Renal pelvis (tissue), 4 donors: Measurements from ENCODE around the gene CALCR. TPM values are rescaled to one million over a fixed set of nuclear protein-coding genes. Genes with fewer than 3 reads are reported as not detected.

Source experiments
- DNase-seq: peaks from one replicate; pipeline ENCODE4 v3.0.0-alpha.2; 2013
- polyA plus RNA-seq, 3 donors: library from polyadenylated mRNA; unstranded; fragments of 120-200 nt; gene quantifications; one replicate each; pipeline ENCODE4 v1.2.1, GENCODE V29; 2013; ENCODE audit not compliant: insufficient read length in 3 of 3

The CALCR gene
- polyA plus RNA-seq, 3 donors, result 0.78 to 0.92 (median 0.88) TPM

DNA sequence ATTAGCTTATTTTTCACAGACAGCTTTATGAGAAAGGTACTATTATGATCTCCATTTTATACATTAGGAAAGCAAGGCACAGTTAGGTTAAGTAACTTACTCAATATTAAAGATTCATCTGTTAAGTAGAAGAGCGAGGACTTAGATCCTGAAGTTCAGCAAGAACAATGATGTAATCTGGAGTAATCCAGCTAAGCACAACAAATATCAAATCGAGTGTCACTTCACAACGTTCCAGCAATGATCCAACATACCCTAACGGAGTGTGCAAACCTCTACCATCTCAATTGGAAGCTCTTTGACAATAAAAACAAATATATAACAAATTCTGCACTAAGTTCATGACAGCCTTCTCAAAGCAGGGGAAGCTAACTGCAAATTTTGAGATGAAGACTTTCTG, 121.3 kb downstream of the CALCR start:
- no peak for DNase-seq

DNA sequence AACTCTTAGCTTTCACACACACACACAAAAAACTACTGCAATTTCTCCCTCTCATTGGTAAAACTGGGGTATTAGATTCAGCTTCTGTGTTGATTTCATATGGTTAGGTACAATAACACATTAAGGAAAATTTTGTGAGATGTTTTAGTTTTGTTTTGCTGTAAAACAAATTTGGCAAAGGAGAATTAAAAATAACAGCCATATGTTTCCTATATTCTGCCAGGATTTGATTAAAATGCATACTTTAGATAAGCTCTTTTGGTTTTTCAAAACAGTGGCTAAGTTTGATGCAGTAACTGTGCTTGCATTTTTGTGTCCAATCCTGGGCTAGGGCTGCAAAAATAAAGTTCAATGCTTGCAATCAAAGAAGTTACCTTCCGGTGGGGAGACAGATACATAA, 126.3 kb downstream of the CALCR start:
- DNase-seq, result no peak

DNA sequence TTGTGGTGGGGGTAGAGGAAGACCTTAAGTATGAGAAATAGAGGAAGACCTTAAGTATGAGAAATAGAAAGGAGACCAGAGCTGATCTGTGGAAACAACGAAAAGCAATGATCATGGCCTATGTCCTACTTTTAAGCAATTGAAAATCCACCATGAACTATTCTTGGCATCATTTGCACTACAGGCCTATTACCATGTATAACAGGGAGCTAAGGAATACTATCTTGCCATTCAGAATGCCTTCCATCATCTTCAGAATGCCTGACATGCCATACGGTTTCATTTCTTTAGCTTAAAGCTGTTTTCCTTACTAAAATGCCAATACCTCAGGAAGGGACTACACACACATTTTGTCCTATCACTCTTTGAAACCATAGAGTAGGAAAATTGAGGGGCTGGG, 127.0 kb downstream of the CALCR start:
- DNase-seq, result no peak

DNA sequence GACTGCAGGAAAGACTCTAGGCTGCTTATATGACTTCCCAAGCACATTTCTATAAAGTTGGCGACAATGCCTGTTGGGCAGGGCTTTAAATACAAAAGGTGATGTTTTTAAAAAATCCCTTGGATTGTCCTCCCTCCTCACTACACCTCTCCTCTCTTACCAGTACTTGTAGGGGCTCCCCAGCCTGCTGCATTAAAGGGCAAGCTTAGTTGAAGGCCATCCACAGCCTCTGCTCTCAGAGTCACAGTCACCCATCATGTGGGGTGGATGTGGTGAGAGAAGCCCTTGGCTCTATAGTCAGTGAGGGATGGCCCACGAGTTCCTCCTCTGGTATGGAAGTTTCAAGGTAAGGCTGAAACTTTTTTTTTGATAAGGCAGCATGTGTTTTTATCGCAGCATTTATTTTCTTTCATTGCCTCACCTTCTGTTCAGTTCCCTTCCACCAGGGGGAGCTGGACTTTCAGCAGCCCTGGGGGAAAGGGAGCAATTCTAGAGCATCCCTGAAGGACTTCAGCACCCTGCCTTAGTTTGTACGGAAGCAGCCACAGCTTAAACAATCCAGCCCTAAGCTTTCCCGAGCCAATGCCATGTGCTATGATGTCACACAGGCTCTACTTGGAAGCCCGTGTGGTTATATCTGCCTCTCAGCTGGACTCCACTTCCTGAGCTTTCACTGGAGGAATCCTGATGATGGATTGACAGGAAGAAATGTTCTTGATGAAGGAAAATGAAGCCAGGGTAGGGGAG, 131.9 kb downstream of the CALCR start:
- DNase-seq, result no peak

DNA sequence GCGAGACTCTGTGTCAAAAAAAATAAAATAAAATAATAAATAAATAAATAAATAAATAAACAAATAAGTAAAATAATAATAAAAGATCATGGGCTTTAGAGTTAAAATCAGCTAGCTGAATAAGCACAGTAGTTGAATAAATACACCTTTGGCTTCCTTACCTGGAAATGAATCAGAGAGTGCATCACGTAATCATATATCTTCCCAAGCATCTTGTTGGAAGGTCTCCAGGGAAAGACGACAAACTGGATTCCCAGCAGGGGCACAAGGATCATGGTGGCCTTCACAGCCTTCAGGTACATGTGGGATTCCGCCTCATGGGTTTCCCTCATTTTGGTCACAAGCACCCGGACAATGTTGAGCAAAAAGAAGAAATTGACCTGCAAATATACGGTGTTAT, 138.7 kb downstream of the CALCR start:
- DNase-seq, result no peak

DNA sequence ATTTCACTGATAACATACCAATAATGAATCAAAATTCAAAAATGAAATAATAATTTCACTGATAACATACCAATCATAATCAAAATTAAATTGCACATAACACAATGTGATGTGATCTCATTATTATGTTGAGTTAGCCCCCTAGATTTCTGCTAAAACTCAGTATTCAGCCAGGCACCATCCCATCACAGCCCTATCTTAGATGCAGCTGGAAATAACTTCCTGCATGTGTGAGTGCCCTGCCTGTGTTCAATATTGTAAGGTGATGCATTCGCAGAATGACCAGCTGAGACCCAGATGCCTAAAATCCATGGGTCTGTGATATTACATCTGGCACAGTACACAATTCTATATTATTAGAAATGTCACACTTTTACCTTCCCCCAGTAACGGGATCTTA, 142.4 kb downstream of the CALCR start:
- no peak for DNase-seq

DNA sequence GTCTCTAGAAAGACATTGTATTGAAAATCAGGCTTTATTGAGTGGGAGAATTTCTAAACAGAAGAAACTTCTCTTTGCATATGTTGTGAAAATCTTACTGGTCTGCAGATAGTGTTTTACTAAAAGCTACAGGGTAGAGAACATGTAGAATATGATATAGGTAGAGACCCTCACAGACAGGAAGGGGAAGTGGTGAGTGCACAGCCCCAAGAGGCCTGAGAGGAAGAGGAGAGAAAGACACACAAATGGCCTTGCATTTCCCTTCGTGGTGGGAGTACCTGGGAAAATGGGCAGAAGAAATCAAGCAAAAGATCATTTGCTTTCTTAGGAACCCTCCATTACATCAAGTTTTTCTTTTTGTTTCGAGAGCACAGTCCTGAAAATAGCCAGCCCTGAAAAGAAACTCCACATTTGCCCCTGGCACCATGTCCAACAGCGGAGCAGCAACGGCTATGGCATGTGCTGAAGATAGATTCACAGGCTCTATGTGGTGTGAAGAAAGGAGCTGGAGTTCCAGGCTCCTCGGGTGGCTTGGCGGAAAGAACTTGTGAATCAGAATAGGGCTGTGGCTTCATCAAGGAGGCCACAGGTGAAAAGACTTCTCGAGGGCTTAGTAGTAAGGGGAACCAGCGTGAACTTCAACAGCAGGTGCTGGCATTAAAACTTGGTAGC, 143.5 kb downstream of the CALCR start:
- DNase-seq, result no peak

DNA sequence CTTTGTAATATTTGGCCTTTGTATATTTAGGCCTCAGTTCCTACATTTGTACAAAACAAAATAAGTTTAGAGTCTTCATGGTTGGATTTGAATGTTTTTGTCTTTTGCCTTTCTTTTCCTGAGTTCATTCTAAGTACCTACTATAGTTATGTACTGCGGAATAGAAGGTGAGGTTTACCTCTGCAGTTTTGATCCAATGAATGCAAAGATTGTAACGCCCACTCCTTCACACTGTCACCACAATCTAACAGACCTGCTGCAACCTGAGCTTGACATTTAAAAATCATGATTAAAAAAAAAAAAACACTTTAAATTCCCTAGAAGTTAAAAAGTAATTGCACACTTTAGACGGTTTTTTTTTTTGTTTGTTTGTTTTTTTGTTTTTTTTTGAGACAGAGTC, 145.0 kb downstream of the CALCR start:
- DNase-seq, result no peak

DNA sequence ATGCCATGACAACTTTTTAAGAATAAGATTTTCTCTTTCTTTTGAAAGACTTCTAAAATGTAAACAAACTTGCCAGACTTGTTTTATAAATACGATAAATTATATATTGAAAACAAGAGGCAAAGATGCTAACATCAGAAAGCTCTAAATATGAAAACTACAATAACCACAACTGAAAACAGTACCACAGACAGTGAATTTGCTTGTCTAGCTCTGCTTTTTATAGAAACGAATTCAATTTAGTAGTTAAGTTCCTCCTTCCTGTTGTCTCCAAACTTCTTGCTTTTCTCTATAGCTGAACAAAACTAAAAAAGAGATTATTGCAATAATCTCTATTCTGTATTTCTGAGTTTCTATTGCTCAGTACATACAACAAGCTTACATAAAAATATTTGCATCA, 147.4 kb downstream of the CALCR start:
- DNase-seq, result no peak

DNA sequence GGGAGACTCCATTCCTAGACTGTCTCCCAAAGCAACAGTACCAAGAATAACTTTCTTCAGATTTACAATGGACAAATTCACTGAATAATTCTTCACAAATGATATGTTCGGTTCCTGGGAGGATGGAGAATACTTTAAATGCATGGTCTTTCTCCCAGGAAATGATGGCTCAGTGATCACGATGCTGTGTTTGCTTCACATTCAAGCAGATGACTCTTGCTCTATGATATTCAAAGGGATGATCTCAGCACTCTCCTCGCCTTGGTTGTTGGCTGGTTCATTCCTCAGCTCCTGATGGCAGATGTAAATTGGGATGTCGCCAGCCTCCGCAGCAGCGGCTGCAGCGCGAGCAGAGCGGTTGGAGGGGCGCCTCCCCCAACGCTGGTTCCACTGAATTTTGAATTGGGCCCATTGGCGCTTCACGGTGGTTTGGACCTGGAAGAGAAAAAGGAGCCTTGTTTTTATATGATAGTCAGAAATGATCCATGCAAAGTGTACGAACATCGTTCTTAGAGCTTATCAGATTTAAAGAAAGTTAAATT, 148.3 kb downstream of the CALCR start:
- no peak for DNase-seq

DNA sequence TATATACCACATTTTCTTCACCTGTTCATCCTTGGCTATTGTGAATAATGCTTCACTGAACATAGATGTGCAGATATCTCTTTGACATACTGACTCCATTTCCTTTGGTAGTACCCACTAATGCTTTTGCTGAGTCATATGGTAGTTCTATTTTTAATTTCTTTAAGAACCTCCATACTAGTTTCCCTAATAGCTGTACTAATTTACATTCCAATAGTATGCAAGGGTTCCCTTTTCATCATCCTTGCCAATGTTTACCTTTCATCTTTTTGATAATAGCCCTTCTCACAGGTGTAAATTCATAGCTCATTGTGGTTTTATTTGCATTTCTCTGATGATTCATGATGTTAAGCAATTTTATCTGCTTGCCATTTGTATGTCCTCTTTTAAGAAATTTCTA, 159.9 kb downstream of the CALCR start:
- DNase-seq, result no peak

DNA sequence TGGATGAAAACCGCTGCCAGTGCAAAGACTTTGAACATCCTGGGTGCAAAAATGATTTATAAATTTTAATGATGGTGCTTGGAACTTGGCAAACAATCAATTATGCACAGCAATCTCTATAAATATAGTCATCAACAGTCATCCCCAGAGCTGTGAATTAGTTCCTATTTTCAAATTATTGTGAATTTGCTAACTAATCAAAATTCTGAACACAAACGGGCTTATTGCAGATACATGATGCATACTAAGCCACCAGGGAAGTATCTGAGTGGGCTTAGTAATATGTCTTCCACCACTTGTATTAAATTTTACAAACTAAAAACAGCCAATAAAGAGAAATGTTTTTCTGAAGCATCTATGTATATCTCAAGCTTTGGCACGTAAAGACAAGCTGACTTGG, 165.2 kb downstream of the CALCR start:
- no peak for DNase-seq

DNA sequence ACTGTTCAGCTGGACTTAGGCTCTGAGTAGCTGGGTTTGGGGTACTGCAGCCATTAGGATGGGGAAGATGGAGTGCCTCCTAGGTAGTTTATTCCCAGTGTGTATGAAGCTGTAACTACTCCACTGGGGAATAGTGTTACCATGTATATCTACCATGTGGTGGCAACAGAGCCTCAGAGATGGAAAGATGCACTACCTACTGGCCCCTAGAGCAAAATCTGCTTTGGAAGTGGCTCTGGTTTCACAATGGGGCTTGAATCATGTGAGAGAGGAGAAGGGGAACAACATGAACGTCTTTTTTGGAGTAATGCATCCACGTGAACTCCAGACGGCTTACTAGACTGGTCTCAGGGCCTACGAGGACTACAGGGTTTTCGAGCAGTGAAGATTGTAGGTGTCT, 167.3 kb downstream of the CALCR start:
- DNase-seq, result no peak

DNA sequence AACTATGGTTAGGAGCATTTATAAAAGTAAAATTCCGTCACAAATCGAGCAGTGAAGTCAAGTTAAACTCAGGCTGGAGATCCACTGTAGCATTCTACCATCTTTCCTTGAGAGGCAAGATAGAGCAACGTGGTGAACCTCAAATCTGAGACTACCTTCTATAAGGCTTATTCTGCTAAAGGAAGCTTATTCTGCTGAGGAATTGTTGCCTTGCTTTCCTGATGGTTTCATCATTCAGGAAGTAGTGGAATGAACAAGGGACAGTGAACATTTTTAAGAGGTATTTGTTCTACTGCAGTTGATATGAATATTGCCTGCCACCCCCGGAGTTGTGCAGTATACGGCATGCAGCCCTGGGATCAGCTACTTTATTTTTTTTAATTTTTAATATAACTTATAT, 171.6 kb downstream of the CALCR start:
- DNase-seq, result no peak

DNA sequence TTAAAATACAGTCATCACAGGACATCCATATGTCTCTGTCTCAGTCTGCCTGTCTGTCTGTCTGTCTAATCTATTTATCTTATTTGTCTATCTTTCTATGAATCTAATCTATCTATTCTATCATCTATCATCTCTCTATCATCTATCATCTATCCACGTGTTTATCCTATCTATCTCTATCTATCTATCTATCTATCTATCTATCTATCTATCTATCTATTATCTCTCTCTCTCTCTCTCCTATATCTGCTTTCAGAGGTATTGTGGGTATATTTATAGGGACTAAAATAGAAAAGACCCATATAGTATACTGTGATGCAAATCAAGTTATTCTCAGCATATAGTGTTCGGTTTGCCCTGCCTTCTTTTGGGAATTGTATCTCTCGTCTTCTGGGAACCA, 174.9 kb downstream of the CALCR start:
- DNase-seq, result no peak

DNA sequence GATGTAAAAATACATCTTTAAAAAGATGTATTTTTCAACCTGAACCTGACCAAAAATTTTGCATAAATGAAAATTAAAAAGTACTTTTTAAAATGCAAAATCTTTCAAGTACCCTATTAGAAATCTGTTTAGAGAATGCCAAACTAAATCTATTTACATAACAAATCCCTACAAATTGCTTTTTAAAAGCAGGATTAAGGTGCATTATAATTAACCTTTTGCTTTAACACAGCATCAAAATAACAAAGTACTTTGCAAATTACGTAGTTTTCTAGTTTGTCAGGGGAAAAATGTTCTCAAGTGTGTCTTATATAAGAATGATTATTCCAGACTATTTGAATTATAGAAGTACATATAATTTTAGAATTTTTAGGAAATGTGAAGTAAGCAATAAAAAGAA, 181.5 kb downstream of the CALCR start:
- DNase-seq, result no peak

DNA sequence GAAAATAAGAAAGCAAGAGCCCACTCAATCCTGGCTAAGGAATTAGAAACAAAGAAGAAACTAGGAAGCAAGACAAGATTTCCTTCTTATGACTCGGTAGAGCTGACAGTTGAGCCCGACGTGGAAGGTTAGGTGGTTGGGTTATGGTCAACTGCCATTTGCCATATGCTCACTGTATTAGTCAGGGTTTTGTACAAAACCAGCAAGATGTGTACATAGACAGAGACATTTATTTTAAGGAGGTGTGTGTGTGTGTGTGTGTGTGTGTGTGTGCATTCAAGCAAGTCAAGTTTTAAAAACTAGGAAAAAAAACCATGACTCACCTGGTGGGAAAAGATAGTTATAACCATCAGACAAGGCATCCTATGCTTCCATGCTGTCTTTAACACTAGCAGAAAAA, 183.9 kb downstream of the CALCR start:
- no peak for DNase-seq

DNA sequence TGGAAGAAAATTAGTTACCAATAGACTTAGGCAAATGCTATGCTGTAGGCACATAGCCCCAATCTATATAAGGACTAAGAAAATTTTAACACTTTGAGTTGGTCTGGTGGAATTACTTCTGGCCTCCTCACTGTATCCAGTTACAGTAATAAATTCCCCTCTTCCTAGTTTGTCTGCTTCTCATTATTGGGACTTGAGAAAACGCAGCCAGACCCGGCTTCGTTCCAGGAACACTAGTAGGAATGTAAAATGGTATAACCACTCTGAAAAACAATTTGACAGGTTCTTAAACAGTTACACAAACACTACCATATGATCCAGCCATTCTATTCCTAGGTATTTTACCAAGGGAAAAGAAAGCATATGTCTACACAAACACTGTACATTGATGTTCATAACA, 192.2 kb downstream of the CALCR start:
- no peak for DNase-seq

DNA sequence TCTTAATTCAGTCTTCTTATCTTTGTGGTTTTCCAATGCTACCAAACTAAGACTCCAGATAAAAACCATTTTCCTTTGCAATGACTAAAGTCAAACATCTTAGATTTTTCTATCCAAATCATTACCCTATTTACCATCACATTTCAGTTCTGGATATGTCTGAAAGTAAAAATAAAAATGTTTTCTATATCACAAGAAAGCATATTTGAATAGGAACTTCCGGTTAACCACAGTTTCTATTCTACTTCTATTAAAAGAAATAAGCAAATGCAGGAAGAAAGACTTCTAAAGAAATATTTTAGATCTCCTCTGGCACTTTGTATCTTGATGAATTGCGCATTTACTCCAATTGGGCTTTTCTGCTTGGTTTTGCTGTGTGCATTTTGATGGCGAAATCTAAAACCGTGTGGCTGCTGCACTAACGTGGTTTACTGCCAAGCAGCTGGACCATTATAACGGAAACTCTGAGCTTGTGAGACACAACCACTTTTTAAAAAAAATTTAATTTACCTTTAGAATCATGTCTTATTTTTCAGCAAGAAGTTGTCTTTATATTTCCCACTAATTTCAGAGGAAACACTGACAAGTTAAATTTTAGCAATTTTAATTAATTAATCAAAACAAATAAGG, 196.3 kb downstream of the CALCR start:
- no peak for DNase-seq

DNA sequence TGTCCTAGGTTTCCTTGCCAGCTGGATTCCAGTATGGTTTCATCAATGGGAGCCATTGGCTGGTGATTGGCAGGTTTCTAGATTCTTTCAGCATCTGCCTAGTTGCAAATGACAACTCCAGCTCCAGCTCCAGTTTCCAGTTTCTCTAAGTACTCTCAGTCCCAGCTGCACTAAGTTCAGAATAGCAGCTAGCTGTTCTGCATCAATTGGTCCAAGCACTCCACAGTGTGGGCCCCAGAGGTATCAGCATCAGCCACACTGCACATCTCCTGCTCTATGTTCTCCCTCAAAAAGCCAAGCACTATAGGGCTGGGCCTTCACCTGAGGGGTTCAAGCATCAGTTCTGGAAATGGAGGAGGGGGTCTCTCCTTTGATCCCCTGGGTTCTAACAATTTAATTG, 198.9 kb downstream of the CALCR start:
- no peak for DNase-seq
